ENCODE data around the gene EMILIN3. TPM values are rescaled to one million over a fixed set of nuclear protein-coding genes. Genes with fewer than 3 reads are reported as not detected.

EMILIN3 gene
- not detected for total RNA-seq

GRCh38 chr20:41366546-41367392 lies at the start of gene EMILIN3:
EMILIN3 (minus strand) TSS chr20:41366818; CDS start chr20:41366634, 184 bp downstream.

GRCh38 chr20:41340327-41341055 lies 26.1 kb downstream of the EMILIN3 start, which contains the start of gene LPIN3:
LPIN3 (plus strand) TSS chr20:41340821; CDS start chr20:41345804, 4,983 bp downstream.

DNA sequence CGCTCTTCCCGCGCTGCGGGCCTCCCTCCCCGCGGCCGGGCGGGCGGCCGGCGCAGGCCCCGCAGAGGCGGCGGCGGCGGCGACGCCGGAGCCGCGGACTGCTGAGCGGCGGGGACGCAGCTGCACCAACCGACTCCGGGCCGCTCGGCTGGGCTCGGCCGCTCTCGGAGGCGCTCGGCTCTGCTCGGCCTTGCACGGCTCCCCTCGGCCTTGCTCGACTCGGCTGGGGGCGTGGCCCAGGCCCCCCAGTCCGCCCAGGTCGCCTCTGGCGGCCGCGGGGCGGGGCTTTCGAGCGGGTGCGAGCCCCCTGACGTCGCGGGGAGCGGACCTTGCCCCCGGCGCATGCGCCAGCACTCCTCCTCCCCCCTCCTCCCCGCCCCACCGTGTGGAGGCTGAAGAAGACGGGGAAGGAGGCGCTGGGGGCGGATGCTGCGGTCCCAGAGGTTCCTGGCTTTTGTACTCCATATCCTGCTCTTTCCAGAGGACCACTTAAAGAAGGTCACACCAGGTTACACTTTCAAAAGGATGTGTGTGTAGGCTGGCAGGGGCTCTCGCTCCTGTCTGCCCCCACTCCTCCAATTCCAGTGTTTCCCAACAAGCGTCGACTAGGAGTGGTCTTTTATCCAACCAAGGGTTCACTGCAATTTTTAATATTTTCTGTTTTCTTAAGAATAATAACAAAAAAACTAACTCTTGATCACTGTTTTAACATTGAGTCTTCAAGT lies 48.9 kb downstream of the EMILIN3 start, which contains the start of gene ZHX3:
TSS of gene ZHX3 (minus strand) at position 186 of the 725 bp plus-strand sequence. CDS start 112,815 bp downstream, outside the sequence.

Other genes with a start within 250 kb of the EMILIN3 start
- 100 to 1,000 TPM; 460 to 495 TPM for gene PLCG1, start 229.3 kb downstream of the EMILIN3 start, total RNA-seq
- 10 to 100 TPM; 10.2 to 10.7 TPM for gene ZHX3, start 49.1 kb downstream of the EMILIN3 start, total RNA-seq
- gene LPIN3, start 26.0 kb downstream of the EMILIN3 start, total RNA-seq = under 1 TPM; 0.77 to 0.83 TPM

All from activated naive CD4-positive, alpha-beta T cell treated with anti-CD3 and anti-CD28 coated beads, Interleukin-2, amount 10 ng/mL, durations not matched to agents 5 hours and 36 hours (primary cell).